K562 (cell line): ENCODE results near the gene SYNM. TPM values are rescaled to one million over a fixed set of nuclear protein-coding genes. Genes with fewer than 3 reads are reported as not detected.

Experiments
- ATAC-seq: fragments of 200-7000 bp; cut with Tn5 transposase; 3 replicates; pipeline ENCODE4 v1.9.1; 2020; ENCODE audit warnings: moderate library complexity
- BruUV-seq: library from RNA; stranded (reverse); fragments of 400-500 nt; replicated peaks from 2 replicates; lab custom pipeline; 2021; lab: Mats Ljungman, UMichigan
- CTCF ChIA-PET: fragments of 300-600 bp; formaldehyde crosslinking; extraction: SDS; loops from one replicate; lab custom pipeline; 2021; ENCODE audit warnings: low intra/inter-chr PET ratio; lab: Yijun Ruan, JAX
- POLR2A ChIA-PET: fragments of 300-600, 350-650 bp; sonication (Branson Sonifier 250); formaldehyde crosslinking; extraction: SDS; loops from one replicate; lab custom pipeline; 2021; ENCODE audit warnings: antibody characterized with exemption, inconsistent platforms; lab: Yijun Ruan, JAX
- DNase-seq, 4 experiments: peaks; one replicate each; pipeline versions ENCODE4 v3.0.0 to v3.0.0-alpha.2; 2011 to 2018; ENCODE audit warnings: low spot score in 3 of 4, mixed read lengths in 3 of 4; ENCODE audit errors: extremely low read depth in 1 of 4
- FAIRE-seq: peaks from 2 replicates; lab custom pipeline; 2011; peaks lifted over from hg19 to GRCh38; lab: Jason Lieb, UNC
- H2AFZ ChIP-seq: 2 replicates; pipeline ENCODE4 v1.6.0; 2011; ENCODE audit warnings: low read depth, low read length, control low read depth, inconsistent platforms
- H3K27ac ChIP-seq: fragments of 200-600 bp; 3 replicates; pipeline ENCODE4 v1.8.0; 2011; ENCODE audit warnings: low read depth, mild to moderate bottlenecking, control low read depth, inconsistent platforms, low read length, moderate library complexity, mixed read lengths; ENCODE audit errors: extremely low read depth
- H3K27me3 ChIP-seq, 2 experiments: fragments of 300-600 bp in 1 of 2; 2 replicates in 1 of 2; 3 replicates in 1 of 2; pipeline versions ENCODE4 v1.6.0 to v1.8.0; 2011; ENCODE audit warnings: inconsistent platforms in 2 of 2, low read length in 2 of 2, mild to moderate bottlenecking in 1 of 2, mixed read lengths in 1 of 2, moderate library complexity in 1 of 2; ENCODE audit not compliant: control insufficient read depth in 2 of 2, insufficient read depth in 2 of 2
- H3K36me3 ChIP-seq: fragments of 300-600 bp; 3 replicates; pipeline ENCODE4 v1.8.0; 2011; ENCODE audit warnings: mild to moderate bottlenecking, low read length, inconsistent platforms; ENCODE audit not compliant: control insufficient read depth, insufficient read depth
- H3K4me1 ChIP-seq, 2 experiments: fragments of 200-600 bp in 1 of 2; replicated peaks in 1 of 2; 2 replicates in 1 of 2; 3 replicates in 1 of 2; pipeline versions ENCODE4 v1.5.1 to v1.8.0; 2011; ENCODE audit warnings: inconsistent platforms in 2 of 2, low read length in 2 of 2, mild to moderate bottlenecking in 1 of 2, mixed read lengths in 1 of 2, moderate library complexity in 1 of 2; ENCODE audit not compliant: control insufficient read depth in 2 of 2, insufficient read depth in 2 of 2
- H3K4me2 ChIP-seq: 2 replicates; pipeline ENCODE4 v1.6.1; 2011; ENCODE audit warnings: low read length, control low read depth, inconsistent platforms, mixed read lengths; ENCODE audit not compliant: insufficient read depth
- H3K4me3 ChIP-seq: fragments of 200-600 bp; sonication (generic), shearing (Covaris generic); 2 replicates; pipeline ENCODE4 v1.5.1; 2016; ENCODE audit warnings: control low read depth, inconsistent platforms
- H3K79me2 ChIP-seq: fragments of 200-600 bp; 3 replicates; pipeline ENCODE4 v1.8.0; 2011; ENCODE audit warnings: low read length, inconsistent platforms; ENCODE audit not compliant: control insufficient read depth, insufficient read depth
- H3K9ac ChIP-seq, 2 experiments: 2 replicates each; pipeline versions ENCODE4 v1.6.0 to v1.6.1; 2011; ENCODE audit warnings: low read depth in 2 of 2, low read length in 2 of 2, control low read depth in 1 of 2, inconsistent platforms in 1 of 2, mild to moderate bottlenecking in 1 of 2, mixed read lengths in 1 of 2; ENCODE audit not compliant: insufficient read depth in 1 of 2
- H3K9me1 ChIP-seq: one replicate; pipeline ENCODE4 v1.6.0; 2011; ENCODE audit warnings: inconsistent platforms, mild to moderate bottlenecking, low read length, moderate library complexity; ENCODE audit not compliant: control insufficient read depth, insufficient read depth
- H3K9me3 ChIP-seq: replicated peaks from 2 replicates; pipeline ENCODE4 v1.5.1; 2011; ENCODE audit warnings: low read depth, low read length, inconsistent platforms; ENCODE audit not compliant: control insufficient read depth, insufficient read depth
- H4K20me1 ChIP-seq: replicated peaks from 2 replicates; pipeline ENCODE4 v1.6.1; 2011; ENCODE audit warnings: low read length, inconsistent platforms, mixed read lengths; ENCODE audit not compliant: control insufficient read depth, insufficient read depth
- CREM ChIP-seq: IDR thresholded peaks from 2 replicates; pipeline ENCODE4 v1.6.1; 2014; ENCODE audit warnings: antibody characterized with exemption, low read depth
- CTCFL ChIP-seq: IDR thresholded peaks from 2 replicates; pipeline ENCODE4 v1.6.1; 2011; ENCODE audit warnings: borderline replicate concordance, low read depth, mild to moderate bottlenecking, moderate library complexity, low read length; ENCODE audit not compliant: insufficient read depth, poor library complexity, severe bottlenecking
- E2F6 ChIP-seq, 2 experiments: IDR thresholded peaks; 2 replicates each; pipeline ENCODE4 v1.6.1; 2011; ENCODE audit warnings: borderline replicate concordance in 1 of 2, control low read depth in 1 of 2, low read depth in 1 of 2, low read length in 1 of 2, mild to moderate bottlenecking in 1 of 2, mixed read lengths in 1 of 2, moderate library complexity in 1 of 2; ENCODE audit not compliant: insufficient read depth in 1 of 2, insufficient read length in 1 of 2, poor library complexity in 1 of 2, severe bottlenecking in 1 of 2; ENCODE audit errors: extremely low read depth in 1 of 2
- JUND ChIP-seq, 2 experiments: IDR thresholded peaks; 2 replicates in 1 of 2; 3 replicates in 1 of 2; pipeline ENCODE4 v1.6.1; 2011; ENCODE audit warnings: borderline replicate concordance in 2 of 2, low read depth in 2 of 2, low read length in 2 of 2, improper control_type of control experiment in 1 of 2, missing biosample characterization in 1 of 2, missing genetic modification characterization in 1 of 2, missing genetic modification reagents in 1 of 2
- MEF2A ChIP-seq: IDR thresholded peaks from 2 replicates; pipeline ENCODE4 v1.6.1; 2011; ENCODE audit warnings: low read depth, mild to moderate bottlenecking, low read length, moderate library complexity; ENCODE audit not compliant: control insufficient read depth
- PCBP1 ChIP-seq: fragments of 200-400 bp; formaldehyde crosslinking; IDR thresholded peaks from 2 replicates; pipeline ENCODE4 v1.6.1; 2018; ENCODE audit warnings: mild to moderate bottlenecking, low read depth, low read length; ENCODE audit not compliant: poor library complexity, severe bottlenecking
- RB1 ChIP-seq: fragments of 450-650 bp; IDR thresholded peaks from 2 replicates; pipeline ENCODE4 v1.6.1; 2017; ENCODE audit warnings: low read depth, mild to moderate bottlenecking
- RBM17 ChIP-seq: fragments of 200-400 bp; formaldehyde crosslinking; IDR thresholded peaks from 2 replicates; pipeline ENCODE4 v1.6.1; 2017; ENCODE audit warnings: low read depth, mild to moderate bottlenecking, low read length, borderline replicate concordance
- SMC3 ChIP-seq: conservative IDR thresholded peaks from 2 replicates; pipeline ENCODE4 v1.6.1; 2011; ENCODE audit warnings: low read depth, low read length, improper control_type of control experiment; ENCODE audit not compliant: insufficient read depth
- VEZF1 ChIP-seq: fragments of 200-800 bp; sonication (Bioruptor generic); IDR thresholded peaks from 2 replicates; pipeline ENCODE4 v1.6.1; 2017; ENCODE audit warnings: missing genetic modification characterization, missing compliant biosample characterization
- XRCC3 ChIP-seq: fragments of 450-650 bp; IDR thresholded peaks from 2 replicates; pipeline ENCODE4 v1.6.1; 2017; ENCODE audit warnings: mild to moderate bottlenecking, moderate library complexity
- WGBS: fragments of 100-300 bp; shearing (Covaris generic); methylation state at CpG from one replicate; pipeline ENCODE4 v1.1.6; 2016; ENCODE audit warnings: low coverage, mixed read lengths; ENCODE audit not compliant: insufficient coverage; ENCODE audit errors: missing lambda C conversion rate; 5-methylcytosine and 5-hydroxymethylcytosine counted together
- in situ Hi-C: fragments of 300-500 bp; cut with MboI; formaldehyde crosslinking; loops from 4 replicates; pipeline ENCODE4 v1.15.0; 2018; ENCODE audit warnings: inconsistent platforms, mixed read lengths
- intact Hi-C: fragments of 100-400 bp; cut with micrococcal nuclease; formaldehyde crosslinking; loops from 2 replicates; pipeline ENCODE4 v1.14.2; 2022
- polyA plus RNA-seq, 8 experiments: library from polyadenylated mRNA; depleted of rRNA in 4 of 8; stranded (reverse) in 5 of 8; unstranded in 3 of 8; fragments of >200 nt; fragmentation: Nextera tagmentation in 2 of 8; fragmentation: Illumina TruSeq in 1 of 8; extraction: Ambion mirVana in 2 of 8; extraction: Trizol in 1 of 8; gene quantifications; 2 replicates each; pipeline versions ENCODE4 v1.2.1 to v1.2.3, GENCODE V29; 2011 to 2014; ENCODE audit warnings: inconsistent platforms in 1 of 8, missing spikeins in 1 of 8
- total RNA-seq, 7 experiments: library from RNA; depleted of rRNA in 6 of 7; stranded (reverse); fragments of >200 nt in 6 of 7; fragmentation: Illumina TruSeq in 2 of 7; extraction: Trizol in 2 of 7; gene quantifications; 2 replicates each; pipeline versions ENCODE4 v1.2.1 to v1.2.3, GENCODE V29; 2011 to 2021; ENCODE audit warnings: low replicate concordance in 1 of 7

Gene SYNM
- total and polyA plus RNA-seq, 9 of the 15 experiments (the other 6 are each of a cell fraction or from before 2014, with no cell fraction given), result 0.01 to 0.42 (median 0.13) TPM

GRCh38 chr15:99059010-99059981 lies 45.6 kb upstream of the SYNM start:
- no peaks in the 10 kb centered on the region for H3K79me2 ChIP-seq
- peaks cover 9 to 51% of the 10 kb centered on the region in 2 experiments; a peak in 3 of 5 replicates for H3K27me3 ChIP-seq
- no peak overlapping the region for H3K27ac ChIP-seq
- in situ Hi-C loops, result no loop called here
- H3K9ac ChIP-seq, result no peak overlapping the region
- intact Hi-C loops, result loop anchor here (10.0 kb wide), 2 partner anchors 164 to 274 kb away; no protein-coding TSS in a partner anchor
- DNase-seq (peak; percentile 61 to 76 (median 76)), ATAC-seq (peak; percentile 96), FAIRE-seq (peak; percentile 63)
- POLR2A ChIA-PET, result no interaction called here
- BruUV-seq, result no TSS peak
- H3K36me3 ChIP-seq, result no peaks in the 10 kb centered on the region
- H2AFZ ChIP-seq, result no peak overlapping the region
- H3K4me1 ChIP-seq, result peaks cover 0 to 9% of the 10 kb centered on the region in 2 experiments; a peak in 2 of 5 replicates
- no peaks in the 10 kb centered on the region; the same call in 1 of the 2 replicates for H4K20me1 ChIP-seq
- H3K4me3 ChIP-seq, result no peak overlapping the region
- no peaks in the 10 kb centered on the region for H3K9me1 ChIP-seq
- H3K9me3 ChIP-seq, result no peaks in the 10 kb centered on the region
- CTCF ChIA-PET, result interaction anchor here (0.7 to 1.7 kb wide), 3 partner anchors 17 to 761 kb away, joined by 3 to 8 read pairs (median 3); no protein-coding TSS in a partner anchor
- H3K4me2 ChIP-seq, result no peak overlapping the region
- 12% methylated on average over 19 of the region's 86 CpGs for WGBS
- TF ChIP-seq CREM (no peak), XRCC3 (no peak), PCBP1 (peak; percentile 34), RB1 (peak; percentile 81), VEZF1 (CRISPR knock-in tag) (peak; percentile 19; the same call in 1 of the 2 replicates), E2F6 (IDR thresholded peaks at IDR 0.05; ENCODE audit: borderline replicate concordance in 1 of 2, extremely low read depth in 1 of 2, insufficient read depth in 1 of 2, insufficient read length in 1 of 2, low read depth in 1 of 2, low read length in 1 of 2, poor library complexity in 1 of 2, severe bottlenecking in 1 of 2) (peak in 1 of 2 experiments; percentile 50), CTCFL (peak; percentile 65), MEF2A (no peak), RBM17 (no peak), JUND (IDR thresholded peaks at IDR 0.05; ENCODE audit: borderline replicate concordance, low read depth, low read length) (0 out of 2 replicates have a peak, but pooled peaks have one; percentile 12), JUND (tag; IDR thresholded peaks at IDR 0.05; ENCODE audit: borderline replicate concordance, low read depth, low read length) (no peak; the same call in 2 of the 3 replicates), SMC3 (peak; percentile 48)
